NCI-H510A (cell line): Measurements from ENCODE around the gene CYB561A3.
A peak's percentile ranks its signal among the peaks of the same experiment; 100 is the strongest.
"Not testable (repeated sequence)": the region's sequence is repeated elsewhere in the genome, so short reads cannot be mapped to it uniquely, and the experiment has no call there.

Source experiments
- DNase-seq: peaks from one replicate; lab custom pipeline; 2025; lab: John Stamatoyannopoulos, UW

The CYB561A3 gene

GRCh38 chr11:61361741-61362541 is at the start of gene CYB561A3, which contains the start of gene TMEM138:
TSS of gene CYB561A3 (minus strand) at chr11:61361882. CDS start at chr11:61356713, 5,169 bp downstream.
TSS of gene TMEM138 (plus strand) at chr11:61362374. CDS start at chr11:61364391, 2,017 bp downstream.
- DNase-seq, result peak; percentile 91

- no peak for DNase-seq
These were observed 45.5 kb upstream of the CYB561A3 start for GRCh38 chr11:61406991-61407728.

GRCh38 chr11:61406067-61406466 is 44.4 kb upstream of the CYB561A3 start:
- no peak for DNase-seq

GRCh38 chr11:61404641-61405040 is 43.0 kb upstream of the CYB561A3 start:
- DNase-seq, result no peak

GRCh38 chr11:61404103-61404502 is 42.4 kb upstream of the CYB561A3 start:
- no peak for DNase-seq

GRCh38 chr11:61403658-61404057 is 42.0 kb upstream of the CYB561A3 start:
- DNase-seq, result no peak

- no peak for DNase-seq
These were observed 39.9 kb upstream of the CYB561A3 start for GRCh38 chr11:61401573-61401972.

GRCh38 chr11:61401173-61401572 is 39.5 kb upstream of the CYB561A3 start:
- no peak for DNase-seq

GRCh38 chr11:61392981-61393595 is 31.4 kb upstream of the CYB561A3 start:
- no peak for DNase-seq

- DNase-seq, result no peak
These were observed 28.5 kb upstream of the CYB561A3 start for GRCh38 chr11:61390161-61390560.

- DNase-seq, result no peak
These were observed 22.9 kb upstream of the CYB561A3 start for GRCh38 chr11:61384271-61385242.

GRCh38 chr11:61383859-61384258 is 22.2 kb upstream of the CYB561A3 start:
- DNase-seq, result not testable (repeated sequence)

GRCh38 chr11:61380884-61381283 is 19.2 kb upstream of the CYB561A3 start:
- no peak for DNase-seq

- DNase-seq, result no peak
These were observed 17.1 kb upstream of the CYB561A3 start for GRCh38 chr11:61378713-61379313.

- no peak for DNase-seq
These were observed 15.9 kb upstream of the CYB561A3 start for GRCh38 chr11:61377461-61378160.

GRCh38 chr11:61375761-61376108 is 14.1 kb upstream of the CYB561A3 start:
- no peak for DNase-seq

- DNase-seq, result no peak
These were observed 11.2 kb upstream of the CYB561A3 start for GRCh38 chr11:61372659-61373420.

- no peak for DNase-seq
These were observed 8.8 kb upstream of the CYB561A3 start for GRCh38 chr11:61370349-61371005.
